IMR-90 (cell line): ENCODE measurements around the gene RAD51D. TPM values are rescaled to one million over a fixed set of nuclear protein-coding genes. Genes with fewer than 3 reads are reported as not detected.
"Not testable (repeated sequence)": the region's sequence is repeated elsewhere in the genome, so short reads cannot be mapped to it uniquely, and the experiment has no call there.

Experiments
- ATAC-seq: fragments of 200-7000 bp; cut with Tn5 transposase; 2 replicates; pipeline ENCODE4 v1.9.1; 2020; ENCODE audit warnings: low read depth, mild to moderate bottlenecking, moderate library complexity
- BruUV-seq: library from RNA; stranded (reverse); fragments of 400-500 nt; replicated peaks from 2 replicates; lab custom pipeline; 2021; lab: Mats Ljungman, UMichigan
- CTCF ChIA-PET: fragments of 300-600 bp; formaldehyde crosslinking; extraction: SDS; loops from one replicate; lab custom pipeline; 2021; ENCODE audit warnings: antibody characterized with exemption; lab: Yijun Ruan, JAX
- POLR2A ChIA-PET: fragments of 300-600 bp; sonication (Branson Sonifier 250); formaldehyde crosslinking; loops from one replicate; lab custom pipeline; 2022; ENCODE audit warnings: antibody characterized with exemption; ENCODE audit not compliant: unreplicated experiment; lab: Charles Lee
- DNase-seq: peaks from one replicate; pipeline ENCODE4 v3.0.0; 2013
- H2AFZ ChIP-seq: replicated peaks from 2 replicates; pipeline ENCODE3; 2013; ENCODE audit warnings: low read length, mild to moderate bottlenecking; ENCODE audit not compliant: poor library complexity
- H2AK5ac ChIP-seq: 2 replicates; pipeline ENCODE4 v1.6.1; 2013; ENCODE audit warnings: low read depth, low read length, inconsistent platforms
- H2AK9ac ChIP-seq: replicated peaks from 2 replicates; pipeline ENCODE3; 2013; ENCODE audit warnings: mild to moderate bottlenecking, low read depth, low read length, moderate library complexity; ENCODE audit not compliant: poor library complexity
- H2BK120ac ChIP-seq: 2 replicates; pipeline ENCODE4 v1.6.1; 2013; ENCODE audit warnings: low read depth, low read length, inconsistent platforms
- H2BK15ac ChIP-seq: 3 replicates; pipeline ENCODE4 v1.6.1; 2013; ENCODE audit warnings: low read depth, low read length, inconsistent platforms
- H2BK20ac ChIP-seq: 2 replicates; pipeline ENCODE4 v1.6.1; 2013; ENCODE audit warnings: low read depth, mild to moderate bottlenecking, inconsistent platforms, low read length, moderate library complexity
- H2BK5ac ChIP-seq: 2 replicates; pipeline ENCODE4 v1.6.1; 2013; ENCODE audit warnings: mild to moderate bottlenecking, low read depth, low read length, inconsistent platforms; ENCODE audit not compliant: poor library complexity, severe bottlenecking
- H3K14ac ChIP-seq: replicated peaks from 2 replicates; pipeline ENCODE4 v1.6.1; 2013; ENCODE audit warnings: low read depth, low read length, inconsistent platforms
- H3K18ac ChIP-seq: 2 replicates; pipeline ENCODE4 v1.6.1; 2013; ENCODE audit warnings: low read depth, low read length, control low read depth
- H3K23ac ChIP-seq: 2 replicates; pipeline ENCODE4 v1.6.1; 2013; ENCODE audit warnings: low read depth, low read length, inconsistent platforms
- H3K27ac ChIP-seq: 2 replicates; pipeline ENCODE4 v1.5.1; 2013; ENCODE audit warnings: mild to moderate bottlenecking, control low read depth, low read length; ENCODE audit not compliant: insufficient read depth
- H3K27me3 ChIP-seq: 2 replicates; pipeline ENCODE4 v1.6.1; 2013; ENCODE audit warnings: low read length; ENCODE audit not compliant: control insufficient read depth, insufficient read depth
- H3K36me3 ChIP-seq: 2 replicates; pipeline ENCODE4 v1.6.1; 2013; ENCODE audit warnings: low read length, mixed read lengths; ENCODE audit not compliant: control insufficient read depth, insufficient read depth
- H3K4ac ChIP-seq: 2 replicates; pipeline ENCODE4 v1.6.1; 2013; ENCODE audit warnings: low read depth, low read length, inconsistent platforms
- H3K4me1 ChIP-seq: 2 replicates; pipeline ENCODE4 v1.6.1; 2013; ENCODE audit warnings: low read length, mixed read lengths; ENCODE audit not compliant: control insufficient read depth, insufficient read depth
- H3K4me2 ChIP-seq: 2 replicates; pipeline ENCODE4 v1.6.1; 2013; ENCODE audit warnings: low read depth, mild to moderate bottlenecking, control low read depth, low read length, moderate library complexity
- H3K4me3 ChIP-seq: 2 replicates; pipeline ENCODE4 v1.5.1; 2013; ENCODE audit warnings: low read depth, mild to moderate bottlenecking, control low read depth, low read length, moderate library complexity; ENCODE audit not compliant: insufficient read depth
- H3K56ac ChIP-seq: 2 replicates; pipeline ENCODE4 v1.6.1; 2013; ENCODE audit warnings: low read length, inconsistent platforms; ENCODE audit not compliant: insufficient read depth; ENCODE audit errors: extremely low read depth
- H3K79me1 ChIP-seq, 2 experiments: 2 replicates each; pipeline ENCODE4 v1.6.1; 2013; ENCODE audit warnings: low read length in 2 of 2, inconsistent platforms in 1 of 2, low read depth in 1 of 2
- H3K9ac ChIP-seq: 2 replicates; pipeline ENCODE4 v1.6.1; 2013; ENCODE audit warnings: low read depth, low read length, control low read depth
- H3K9me1 ChIP-seq: 2 replicates; pipeline ENCODE4 v1.6.1; 2013; ENCODE audit warnings: low read length, inconsistent platforms; ENCODE audit not compliant: insufficient read depth
- H3K9me3 ChIP-seq: 2 replicates; pipeline ENCODE4 v1.6.1; 2013; ENCODE audit warnings: low read length; ENCODE audit not compliant: control insufficient read depth, insufficient read depth
- H4K20me1 ChIP-seq: 2 replicates; pipeline ENCODE4 v1.6.1; 2013; ENCODE audit warnings: low read length, inconsistent platforms; ENCODE audit not compliant: insufficient read depth
- H4K5ac ChIP-seq: 2 replicates; pipeline ENCODE4 v1.6.1; 2013; ENCODE audit warnings: mild to moderate bottlenecking, low read depth, low read length, control low read depth
- H4K8ac ChIP-seq, 2 experiments: 2 replicates each; pipeline ENCODE4 v1.6.1; 2013; ENCODE audit warnings: low read depth in 2 of 2, low read length in 2 of 2, control low read depth in 1 of 2, inconsistent platforms in 1 of 2
- H4K91ac ChIP-seq: 2 replicates; pipeline ENCODE4 v1.6.1; 2013; ENCODE audit warnings: low read depth, low read length, inconsistent platforms; ENCODE audit not compliant: insufficient read depth
- WGBS, 2 experiments: methylation state at CpG; one replicate each; pipeline versions ENCODE4 v1.1.5 to v1.1.7; 2013; ENCODE audit warnings: missing lambda C conversion rate in 2 of 2; ENCODE audit not compliant: insufficient read length in 1 of 2; ENCODE audit errors: extremely low coverage in 2 of 2; 5-methylcytosine and 5-hydroxymethylcytosine counted together
- dilution Hi-C: fragments of 300-500 bp; cut with HindIII; formaldehyde crosslinking; loops from one replicate; pipeline ENCODE4 v1.14.3; 2018; ENCODE audit warnings: low sequenced_read_pairs; ENCODE audit not compliant: unreplicated experiment
- in situ Hi-C: fragments of 300-500 bp; cut with MboI; formaldehyde crosslinking; loops from 3 replicates; pipeline ENCODE4 v1.14.3; 2019; ENCODE audit warnings: low sequenced_read_pairs, inconsistent platforms, mixed read lengths
- intact Hi-C: fragments of 100-400 bp; cut with micrococcal nuclease; formaldehyde crosslinking; loops from 2 replicates; pipeline ENCODE4 v1.10.0; 2022
- polyA plus RNA-seq, 3 experiments: library from polyadenylated mRNA; depleted of rRNA; stranded (reverse); fragments of >200 nt; gene quantifications; 2 replicates each; pipeline ENCODE4 v1.2.3, GENCODE V29; 2012; ENCODE audit warnings: low replicate concordance in 1 of 3
- total RNA-seq: library from RNA; depleted of rRNA; stranded (reverse); fragments of >200 nt; gene quantifications from 2 replicates; pipeline ENCODE4 v1.2.3, GENCODE V29; 2012

RAD51D gene
- total and polyA plus RNA-seq, 2 of the 4 experiments (the other 2 are of a cell fraction), result 10.8 to 12.7 TPM

GRCh38 chr17:35110791-35111190, 8.9 kb downstream of the RAD51D start:
- H4K8ac ChIP-seq, H2AK9ac ChIP-seq, H3K27ac ChIP-seq, H4K20me1 ChIP-seq, H3K4ac ChIP-seq, H3K23ac ChIP-seq, H3K9me3 ChIP-seq, H2BK15ac ChIP-seq, CTCF ChIA-PET, H3K9ac ChIP-seq, H3K27me3 ChIP-seq, POLR2A ChIA-PET, H3K4me1 ChIP-seq, H4K91ac ChIP-seq, BruUV-seq, H3K9me1 ChIP-seq, DNase-seq, H3K56ac ChIP-seq, ATAC-seq, H3K18ac ChIP-seq, H2AK5ac ChIP-seq, intact Hi-C loops, dilution Hi-C loops, H2AFZ ChIP-seq, H2BK120ac ChIP-seq, H4K5ac ChIP-seq, H3K4me2 ChIP-seq, H3K14ac ChIP-seq, H3K4me3 ChIP-seq, H2BK20ac ChIP-seq, H2BK5ac ChIP-seq: not testable (repeated sequence)
- H3K79me1 ChIP-seq, result peaks cover 29 to 30% of the 10 kb centered on the region in 2 experiments
- in situ Hi-C loops, result loop anchor here (25.0 kb wide), 2 partner anchors 473 to 848 kb away; partner anchors contain the start of genes CCL2 and CCL7
- 87% methylated on average over 3 of the region's 17 CpGs; no CpG with 5 or more reads in 1 of the 2 experiments for WGBS, 2 experiments
- H3K36me3 ChIP-seq, result peaks cover 15% of the 10 kb centered on the region
